Caki2 (cell line): ENCODE results near the gene SKAP2. TPM values are rescaled to one million over a fixed set of nuclear protein-coding genes. Genes with fewer than 3 reads are reported as not detected.

ENCODE experiments used
- DNase-seq: peaks from one replicate; pipeline ENCODE4 v3.0.0-alpha.2; 2015; ENCODE audit warnings: low read depth
- in situ Hi-C: cut with HindIII; loops from 2 replicates; pipeline ENCODE4 v1.10.0; 2016; ENCODE audit warnings: low sequenced_read_pairs, low pct_unique_long_range_greater_than_20kb, mixed read lengths
- total RNA-seq: library from RNA; depleted of rRNA; stranded (reverse); fragments of >200 nt; shearing (Covaris generic); gene quantifications from 2 replicates; pipeline ENCODE4 v1.2.3, GENCODE V29; 2014; ENCODE audit warnings: low replicate concordance

SKAP2 gene
- total RNA-seq, 1 experiment from 2014 or later, result 49.3 TPM

GRCh38 chr7:26686448-26686981 is 177.9 kb downstream of the SKAP2 start:
- in situ Hi-C loops, result no loop called here
- peak; percentile 71 for DNase-seq

GRCh38 chr7:26685606-26686005 is 178.8 kb downstream of the SKAP2 start:
- in situ Hi-C loops, result no loop called here
- no peak for DNase-seq

- in situ Hi-C loops, result no loop called here
- no peak for DNase-seq
Observed at GRCh38 chr7:26684447-26684846, 179.9 kb downstream of the SKAP2 start.

- DNase-seq, result no peak
- in situ Hi-C loops, result no loop called here
Observed at GRCh38 chr7:26683277-26683676, 181.1 kb downstream of the SKAP2 start.

- no peak for DNase-seq
- in situ Hi-C loops, result no loop called here
Observed at GRCh38 chr7:26681819-26682418, 182.5 kb downstream of the SKAP2 start.

GRCh38 chr7:26680587-26680986 is 183.8 kb downstream of the SKAP2 start:
- in situ Hi-C loops, result no loop called here

GRCh38 chr7:26675143-26675887 is 189.1 kb downstream of the SKAP2 start:
- in situ Hi-C loops, result loop anchor here (10.0 kb wide), 1 partner anchor 301 kb away; no protein-coding TSS in a partner anchor
- no peak for DNase-seq

More at GRCh38 chr7:26680587-26680986, 183.8 kb downstream of the SKAP2 start:
- peak; percentile 22 for DNase-seq

GRCh38 chr7:26673858-26674257 is 190.5 kb downstream of the SKAP2 start:
- no peak for DNase-seq
- in situ Hi-C loops, result loop anchor here (10.0 kb wide), 1 partner anchor 299 kb away; no protein-coding TSS in a partner anchor

GRCh38 chr7:26673271-26673670 is 191.1 kb downstream of the SKAP2 start:
- in situ Hi-C loops, result loop anchor here (10.0 kb wide), 1 partner anchor 298 kb away; no protein-coding TSS in a partner anchor
- no peak for DNase-seq

- in situ Hi-C loops, result loop anchor here (10.0 kb wide), 1 partner anchor 296 kb away; no protein-coding TSS in a partner anchor
Observed at GRCh38 chr7:26670841-26671240, 193.5 kb downstream of the SKAP2 start.

GRCh38 chr7:26670290-26670689 is 194.1 kb downstream of the SKAP2 start:
- in situ Hi-C loops, result loop anchor here (10.0 kb wide), 1 partner anchor 295 kb away; no protein-coding TSS in a partner anchor
- DNase-seq, result no peak

More at GRCh38 chr7:26670841-26671240, 193.5 kb downstream of the SKAP2 start:
- no peak for DNase-seq

GRCh38 chr7:26668821-26669220 is 195.6 kb downstream of the SKAP2 start:
- in situ Hi-C loops, result no loop called here
- peak; percentile 65 for DNase-seq

- in situ Hi-C loops, result no loop called here
- DNase-seq, result peak; percentile 93
Observed at GRCh38 chr7:26667514-26668133, 196.8 kb downstream of the SKAP2 start.

- in situ Hi-C loops, result no loop called here
- no peak for DNase-seq
Observed at GRCh38 chr7:26664735-26665416, 199.5 kb downstream of the SKAP2 start.

GRCh38 chr7:26664274-26664673 is 200.1 kb downstream of the SKAP2 start:
- in situ Hi-C loops, result no loop called here
- DNase-seq, result no peak

- in situ Hi-C loops, result no loop called here
Observed at GRCh38 chr7:26663874-26664273, 200.5 kb downstream of the SKAP2 start.

GRCh38 chr7:26662646-26663045 is 201.7 kb downstream of the SKAP2 start:
- in situ Hi-C loops, result no loop called here
- no peak for DNase-seq

More at GRCh38 chr7:26663874-26664273, 200.5 kb downstream of the SKAP2 start:
- DNase-seq, result no peak

GRCh38 chr7:26659121-26659520 is 205.3 kb downstream of the SKAP2 start:
- DNase-seq, result no peak
- in situ Hi-C loops, result no loop called here
